ENCODE results near the gene RSPO1. TPM values are rescaled to one million over a fixed set of nuclear protein-coding genes. Genes with fewer than 3 reads are reported as not detected.

RSPO1 gene
- total and polyA plus RNA-seq, 2 of the 4 experiments (the other 2 are of a cell fraction), result not detected

DNA sequence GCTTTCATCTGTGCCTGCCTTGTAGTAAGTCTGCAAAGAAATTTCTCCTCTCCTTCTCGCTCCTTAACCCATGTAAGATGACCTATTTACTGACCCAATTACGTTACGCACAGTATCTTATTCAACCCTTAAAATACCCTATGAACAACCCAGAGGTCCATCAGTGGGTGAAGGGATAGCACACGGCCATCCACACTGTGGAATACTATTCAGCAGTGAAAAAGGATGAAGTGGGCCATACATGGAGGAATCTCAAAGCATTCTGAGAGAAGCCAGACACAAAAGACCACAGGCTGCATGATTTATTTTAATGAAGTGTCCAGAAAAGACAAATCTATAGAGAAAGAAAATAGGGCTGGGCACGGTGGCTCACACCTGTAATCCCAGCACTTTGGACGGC lies 23.8 kb upstream of the RSPO1 start:
- Histone ChIP-seq H2BK5ac (ENCODE audit: low read depth, low read length, poor library complexity, severe bottlenecking) (no peak overlapping the region), H3K56ac (ENCODE audit: extremely low read depth, insufficient read depth, low read length) (no peak overlapping the region), H2BK20ac (ENCODE audit: low read depth, low read length) (no peak overlapping the region), H3K4me2 (ENCODE audit: low read depth, low read length) (no peak overlapping the region), H2AK5ac (ENCODE audit: low read depth, low read length) (no peak overlapping the region), H3K14ac (replicated peaks; ENCODE audit: low read depth, low read length) (no peak overlapping the region), H3K9ac (ENCODE audit: low read depth, low read length) (no peak overlapping the region), H3K4ac (ENCODE audit: low read depth, low read length) (no peak overlapping the region), H4K8ac (ENCODE audit: low read depth in 2 of 2, low read length in 2 of 2) (no peak overlapping the region), H3K79me1 (ENCODE audit: low read depth in 1 of 2, low read length in 2 of 2) (no peaks in the 10 kb centered on the region), H3K4me1 (ENCODE audit: control insufficient read depth, insufficient read depth, low read length) (no peaks in the 10 kb centered on the region), H4K20me1 (ENCODE audit: insufficient read depth, low read length) (no peaks in the 10 kb centered on the region), H3K36me3 (ENCODE audit: control insufficient read depth, insufficient read depth, low read length) (no peaks in the 10 kb centered on the region), H4K91ac (ENCODE audit: insufficient read depth, low read depth, low read length) (no peak overlapping the region), H3K18ac (ENCODE audit: low read depth, low read length) (no peak overlapping the region), H2BK15ac (ENCODE audit: low read depth, low read length) (no peak overlapping the region), H3K9me3 (ENCODE audit: control insufficient read depth, insufficient read depth, low read length) (no peaks in the 10 kb centered on the region), H3K27ac (ENCODE audit: insufficient read depth, low read length) (no peak overlapping the region), H3K27me3 (ENCODE audit: control insufficient read depth, insufficient read depth, low read length) (peaks cover 30% of the 10 kb centered on the region), H2BK120ac (ENCODE audit: low read depth, low read length) (no peak overlapping the region), H2AFZ (replicated peaks; ENCODE audit: low read length, poor library complexity) (no peak overlapping the region), H4K5ac (ENCODE audit: low read depth, low read length) (no peak overlapping the region), H2AK9ac (replicated peaks; ENCODE audit: low read depth, low read length, poor library complexity) (no peak overlapping the region), H3K23ac (ENCODE audit: low read depth, low read length) (no peak overlapping the region), H3K9me1 (ENCODE audit: insufficient read depth, low read length) (no peaks in the 10 kb centered on the region), H3K4me3 (ENCODE audit: insufficient read depth, low read depth, low read length) (no peak overlapping the region)
- CTCF ChIA-PET, result no interaction called here
- POLR2A ChIA-PET (ENCODE audit: unreplicated experiment), result no interaction called here
- dilution Hi-C loops (cut with HindIII; ENCODE audit: low sequenced_read_pairs, unreplicated experiment) (no loop called here), intact Hi-C loops (cut with micrococcal nuclease) (no loop called here), in situ Hi-C loops (cut with MboI; ENCODE audit: low sequenced_read_pairs) (no loop called here)
- no peak for ATAC-seq (ENCODE audit: low read depth)
- TF ChIP-seq NFE2L2 (IDR thresholded peaks at IDR 0.05; ENCODE audit: low read depth, low read length), result no peak
- TF ChIP-seq RFX5 (IDR thresholded peaks at IDR 0.05; ENCODE audit: low read depth, low read length), result no peak
- no peak for TF ChIP-seq RAD21 (IDR thresholded peaks at IDR 0.05; ENCODE audit: low read length)
- TF ChIP-seq BHLHE40 (IDR thresholded peaks at IDR 0.05; ENCODE audit: low read depth, low read length), result no peak
- TF ChIP-seq, protein P1, sequence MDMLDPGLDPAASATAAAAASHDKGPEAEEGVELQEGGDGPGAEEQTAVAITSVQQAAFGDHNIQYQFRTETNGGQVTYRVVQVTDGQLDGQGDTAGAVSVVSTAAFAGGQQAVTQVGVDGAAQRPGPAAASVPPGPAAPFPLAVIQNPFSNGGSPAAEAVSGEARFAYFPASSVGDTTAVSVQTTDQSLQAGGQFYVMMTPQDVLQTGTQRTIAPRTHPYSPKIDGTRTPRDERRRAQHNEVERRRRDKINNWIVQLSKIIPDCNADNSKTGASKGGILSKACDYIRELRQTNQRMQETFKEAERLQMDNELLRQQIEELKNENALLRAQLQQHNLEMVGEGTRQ (IDR thresholded peaks at IDR 0.05; ENCODE audit: low read depth, low read length), result no peak
- TF ChIP-seq, protein P2, sequence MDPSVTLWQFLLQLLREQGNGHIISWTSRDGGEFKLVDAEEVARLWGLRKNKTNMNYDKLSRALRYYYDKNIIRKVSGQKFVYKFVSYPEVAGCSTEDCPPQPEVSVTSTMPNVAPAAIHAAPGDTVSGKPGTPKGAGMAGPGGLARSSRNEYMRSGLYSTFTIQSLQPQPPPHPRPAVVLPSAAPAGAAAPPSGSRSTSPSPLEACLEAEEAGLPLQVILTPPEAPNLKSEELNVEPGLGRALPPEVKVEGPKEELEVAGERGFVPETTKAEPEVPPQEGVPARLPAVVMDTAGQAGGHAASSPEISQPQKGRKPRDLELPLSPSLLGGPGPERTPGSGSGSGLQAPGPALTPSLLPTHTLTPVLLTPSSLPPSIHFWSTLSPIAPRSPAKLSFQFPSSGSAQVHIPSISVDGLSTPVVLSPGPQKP (IDR thresholded peaks at IDR 0.05; ENCODE audit: borderline replicate concordance, low read depth, low read length), result no peak
- no peak for TF ChIP-seq POLR2A (IDR thresholded peaks at IDR 0.05; ENCODE audit: low read depth, low read length)
- no peak for TF ChIP-seq FOS (IDR thresholded peaks at IDR 0.05; ENCODE audit: low read depth, low read length)
- TF ChIP-seq, protein P3, sequence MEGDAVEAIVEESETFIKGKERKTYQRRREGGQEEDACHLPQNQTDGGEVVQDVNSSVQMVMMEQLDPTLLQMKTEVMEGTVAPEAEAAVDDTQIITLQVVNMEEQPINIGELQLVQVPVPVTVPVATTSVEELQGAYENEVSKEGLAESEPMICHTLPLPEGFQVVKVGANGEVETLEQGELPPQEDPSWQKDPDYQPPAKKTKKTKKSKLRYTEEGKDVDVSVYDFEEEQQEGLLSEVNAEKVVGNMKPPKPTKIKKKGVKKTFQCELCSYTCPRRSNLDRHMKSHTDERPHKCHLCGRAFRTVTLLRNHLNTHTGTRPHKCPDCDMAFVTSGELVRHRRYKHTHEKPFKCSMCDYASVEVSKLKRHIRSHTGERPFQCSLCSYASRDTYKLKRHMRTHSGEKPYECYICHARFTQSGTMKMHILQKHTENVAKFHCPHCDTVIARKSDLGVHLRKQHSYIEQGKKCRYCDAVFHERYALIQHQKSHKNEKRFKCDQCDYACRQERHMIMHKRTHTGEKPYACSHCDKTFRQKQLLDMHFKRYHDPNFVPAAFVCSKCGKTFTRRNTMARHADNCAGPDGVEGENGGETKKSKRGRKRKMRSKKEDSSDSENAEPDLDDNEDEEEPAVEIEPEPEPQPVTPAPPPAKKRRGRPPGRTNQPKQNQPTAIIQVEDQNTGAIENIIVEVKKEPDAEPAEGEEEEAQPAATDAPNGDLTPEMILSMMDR (conservative IDR thresholded peaks at IDR 0.05; ENCODE audit: low read depth, low read length), result no peak
- TF ChIP-seq CHD1 (IDR thresholded peaks at IDR 0.05; ENCODE audit: low read depth, low read length), result no peak
- no peak for TF ChIP-seq MAFK (IDR thresholded peaks at IDR 0.05; ENCODE audit: low read depth, low read length)
- TF ChIP-seq CEBPB (IDR thresholded peaks at IDR 0.05; ENCODE audit: low read depth, low read length), result no peak
- TF ChIP-seq SMC3 (IDR thresholded peaks at IDR 0.05; ENCODE audit: low read depth, low read length), result no peak
- TF ChIP-seq RCOR1 (IDR thresholded peaks at IDR 0.05; ENCODE audit: insufficient replicate concordance, low read length), result no peak
- TF ChIP-seq MAZ (IDR thresholded peaks at IDR 0.05; ENCODE audit: borderline replicate concordance, low read depth, low read length), result no peak
- no peak for TF ChIP-seq MXI1 (IDR thresholded peaks at IDR 0.05; ENCODE audit: borderline replicate concordance, low read depth, low read length)
- WGBS, 2 experiments (ENCODE audit: extremely low coverage in 2 of 2, insufficient read length in 1 of 2), result no CpG with 5 or more reads among the region's 6 CpGs
- BruUV-seq (replicated peaks), result no TSS peak
- no peak for DNase-seq

Data from IMR-90 (cell line).